HG03060 (cell line): ENCODE results near the gene ERGIC3.

ENCODE experiments used
- ATAC-seq: cut with Tn5 transposase; IDR thresholded peaks from one replicate; pipeline ENCODE4 v1.9.1; 2021; ENCODE audit warnings: low read depth, moderate number of reproducible peaks; ENCODE audit not compliant: unreplicated experiment

The ERGIC3 gene

DNA sequence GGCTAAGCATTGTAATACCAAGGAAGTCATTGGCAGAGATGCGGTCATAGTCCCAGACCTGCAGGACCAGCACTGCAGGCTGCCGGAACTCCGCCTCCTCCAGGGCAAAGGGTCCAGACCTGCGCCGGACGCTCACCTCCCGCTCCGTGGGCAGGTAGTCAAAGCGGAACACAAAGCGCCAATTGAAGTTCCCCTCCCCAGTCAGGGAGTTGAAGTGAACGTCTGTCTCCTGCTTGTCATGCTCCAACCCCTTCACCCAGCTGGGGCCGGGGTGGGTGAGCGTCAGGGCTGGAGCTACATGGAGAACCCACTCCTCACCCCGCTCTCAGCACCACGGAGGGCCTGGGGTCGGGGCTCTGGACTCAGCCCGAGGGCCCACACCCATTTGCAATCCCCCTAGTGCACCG is 18.2 kb downstream of the ERGIC3 start:
- ATAC-seq, result no peak

DNA sequence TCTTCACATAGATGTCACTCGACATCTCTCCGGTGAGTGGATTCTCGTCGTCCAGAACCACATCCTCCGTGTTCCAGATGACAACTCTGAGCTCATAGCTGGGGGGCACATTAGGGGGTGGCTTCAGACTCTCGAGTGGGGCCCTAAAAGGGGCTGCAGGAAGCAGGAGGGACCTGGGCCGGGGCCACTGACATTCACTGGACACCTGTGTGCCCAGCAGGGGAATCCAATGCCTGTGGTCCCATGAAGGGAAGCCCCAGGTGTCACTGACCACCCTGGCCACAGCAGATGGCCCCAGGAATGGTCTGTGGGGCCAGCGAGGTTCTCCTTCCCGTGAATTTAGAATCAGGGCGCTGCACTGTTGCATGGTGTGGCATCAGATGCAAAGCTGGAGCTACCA is 18.7 kb downstream of the ERGIC3 start:
- ATAC-seq, result no peak

DNA sequence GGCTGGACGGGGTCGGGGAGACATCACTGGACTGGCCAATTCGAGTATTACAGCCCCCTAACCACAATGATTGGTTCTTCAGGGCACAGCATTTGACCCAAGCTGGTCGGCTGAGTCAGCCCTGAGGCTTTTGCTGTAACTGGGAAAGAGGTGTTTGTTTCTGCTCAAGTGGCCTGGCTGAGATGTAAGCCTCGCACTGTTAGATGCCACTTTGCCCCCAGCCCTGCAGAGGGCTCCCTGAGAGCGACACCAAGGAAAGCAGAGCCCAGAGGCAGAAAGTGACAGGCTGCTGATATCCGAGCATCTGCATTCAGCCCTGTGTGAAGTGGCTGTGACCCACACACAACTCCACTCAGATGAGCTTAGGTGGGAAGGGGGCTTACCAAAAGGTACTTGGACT is 19.4 kb downstream of the ERGIC3 start:
- ATAC-seq, result no peak

DNA sequence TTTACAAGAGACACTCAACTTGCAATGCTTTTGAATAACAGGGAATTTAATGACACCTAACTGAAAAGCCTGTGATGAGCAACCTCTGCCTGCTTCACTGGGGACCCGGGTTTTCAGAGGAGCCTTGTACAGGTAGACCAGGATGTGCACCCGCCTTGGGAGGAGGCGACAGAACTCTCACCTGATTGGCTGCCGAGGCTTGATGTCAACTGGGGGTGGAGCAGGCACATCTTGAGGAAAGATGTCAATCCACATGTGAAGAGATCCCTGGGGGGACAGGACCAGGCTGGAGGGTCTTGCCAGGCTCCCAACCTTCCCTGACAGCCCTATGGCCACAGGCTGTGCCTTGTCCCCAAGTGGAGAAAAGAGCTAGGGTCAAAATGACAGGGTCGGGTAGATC is 19.8 kb downstream of the ERGIC3 start:
- ATAC-seq, result no peak

DNA sequence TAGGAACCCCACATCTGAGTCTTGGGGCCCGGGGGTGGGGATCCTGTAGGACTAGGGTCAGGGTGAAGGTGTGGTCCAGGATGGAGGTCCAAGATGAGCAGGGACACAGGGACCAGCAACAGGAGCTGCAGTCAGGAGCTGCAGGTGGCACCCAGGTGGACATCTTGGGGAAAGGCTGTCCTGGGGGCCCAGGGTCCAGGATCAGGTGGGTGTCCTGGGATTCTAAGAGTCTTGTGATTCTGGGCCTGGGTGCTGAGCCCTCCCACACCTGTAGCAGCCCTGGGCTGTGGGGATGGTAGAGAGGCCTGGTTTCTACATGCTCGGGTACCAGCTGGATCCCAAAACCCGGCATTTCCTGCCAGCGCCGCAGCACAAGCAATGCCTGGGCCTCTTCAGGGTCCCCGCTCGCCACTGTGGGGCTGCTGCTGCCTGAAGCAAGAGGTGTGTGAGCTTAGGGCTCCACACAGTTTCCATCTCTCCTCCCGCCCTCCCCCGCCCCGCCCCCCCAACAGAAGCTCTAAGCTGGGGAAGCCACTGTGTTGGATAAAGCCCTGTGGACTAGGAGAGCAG is 20.7 kb downstream of the ERGIC3 start:
- no peak for ATAC-seq

DNA sequence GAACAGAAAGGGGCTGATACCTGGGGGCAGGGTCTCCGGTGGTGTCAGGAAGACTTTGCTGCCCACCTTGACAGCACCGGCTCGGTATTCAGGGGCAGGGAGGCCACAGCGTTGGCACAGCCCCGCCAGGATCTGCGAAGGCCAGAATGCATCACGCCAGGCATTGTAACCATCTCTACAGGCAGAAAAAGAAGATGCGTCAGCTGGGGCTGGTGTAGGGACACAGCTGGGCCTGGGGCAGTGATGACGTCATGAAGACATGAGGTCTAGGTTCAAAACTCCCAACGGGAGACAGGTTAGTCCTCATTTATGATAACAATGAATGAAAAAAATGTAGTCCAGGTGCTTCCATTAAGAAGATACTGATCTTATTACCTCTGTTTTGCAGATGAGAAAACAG is 22.0 kb downstream of the ERGIC3 start:
- no peak for ATAC-seq

DNA sequence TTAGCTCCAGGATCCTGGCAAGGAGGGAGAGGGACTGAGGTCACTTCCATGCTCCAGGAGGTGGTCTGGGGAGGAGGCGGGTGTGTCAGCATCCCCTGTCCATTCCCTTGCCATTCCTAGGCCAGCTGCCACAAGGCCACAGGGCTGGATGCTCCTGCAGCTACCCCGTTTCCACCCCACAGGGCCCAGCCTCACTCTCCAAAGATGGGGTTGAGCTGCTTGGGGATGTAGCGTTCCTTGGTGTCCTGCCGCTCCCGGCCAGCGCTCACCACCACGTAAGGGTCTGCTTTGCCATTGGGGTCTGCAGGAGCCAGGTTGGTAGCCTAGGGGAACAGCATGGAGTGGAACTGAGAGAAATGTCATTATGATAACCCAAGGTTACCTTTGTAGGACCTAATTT is 23.0 kb downstream of the ERGIC3 start:
- ATAC-seq, result no peak

DNA sequence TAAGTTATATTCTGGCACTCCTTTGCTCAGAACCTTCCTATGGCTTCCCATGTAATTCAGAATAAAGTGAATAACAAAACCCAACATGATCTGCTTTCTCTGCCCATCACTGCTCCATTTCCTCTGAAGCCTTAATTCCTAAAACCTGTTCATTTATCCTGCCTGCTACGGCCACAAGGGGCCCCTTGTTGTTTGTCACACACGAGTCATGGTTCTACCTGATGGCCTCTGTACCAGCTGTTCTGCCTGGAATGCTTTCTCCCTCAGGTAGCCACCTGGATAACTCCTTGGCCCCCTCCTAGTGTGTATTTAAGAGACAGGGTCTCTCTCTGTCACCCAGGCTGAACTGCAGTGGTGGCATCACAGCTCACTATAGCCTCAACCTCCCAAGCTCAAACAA is 26.8 kb downstream of the ERGIC3 start:
- ATAC-seq, result no peak

DNA sequence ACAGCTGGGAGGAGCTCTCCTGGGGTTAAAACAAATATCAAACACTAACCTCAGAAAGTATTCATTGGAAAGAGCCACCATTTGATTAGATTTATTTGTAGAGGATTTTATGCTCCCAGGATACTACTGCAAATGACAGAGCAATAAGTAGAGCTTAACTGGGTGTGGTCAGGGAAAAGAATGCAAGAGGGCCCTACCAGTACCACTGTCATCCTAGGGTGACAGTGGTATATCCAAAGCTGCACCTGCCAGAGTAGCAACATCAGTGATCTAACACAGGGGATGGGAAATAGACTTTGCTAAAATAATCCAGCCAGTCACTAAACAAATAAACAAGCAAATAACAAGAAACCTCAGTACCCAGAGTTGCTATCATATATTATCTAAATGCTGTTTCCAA is 29.7 kb downstream of the ERGIC3 start:
- ATAC-seq, result no peak

DNA sequence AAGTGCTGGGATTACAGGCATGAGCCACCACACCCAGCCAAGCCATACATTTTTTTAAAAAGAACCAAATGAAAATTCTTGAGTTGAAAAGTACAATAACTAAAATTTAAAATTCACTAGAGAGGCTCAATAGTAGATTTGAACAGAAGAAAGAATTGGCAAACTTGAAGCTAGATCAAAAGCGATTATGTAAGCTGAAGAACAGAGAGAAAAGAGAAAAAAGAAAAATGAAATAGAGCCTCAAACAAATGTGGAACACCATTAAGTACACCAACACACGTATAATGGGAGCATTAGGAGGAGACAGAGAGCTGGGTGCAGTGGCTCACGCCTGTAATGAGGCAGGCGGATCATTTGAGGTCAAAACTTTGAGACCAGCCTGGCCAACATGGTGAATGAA is 31.0 kb downstream of the ERGIC3 start:
- ATAC-seq, result no peak

DNA sequence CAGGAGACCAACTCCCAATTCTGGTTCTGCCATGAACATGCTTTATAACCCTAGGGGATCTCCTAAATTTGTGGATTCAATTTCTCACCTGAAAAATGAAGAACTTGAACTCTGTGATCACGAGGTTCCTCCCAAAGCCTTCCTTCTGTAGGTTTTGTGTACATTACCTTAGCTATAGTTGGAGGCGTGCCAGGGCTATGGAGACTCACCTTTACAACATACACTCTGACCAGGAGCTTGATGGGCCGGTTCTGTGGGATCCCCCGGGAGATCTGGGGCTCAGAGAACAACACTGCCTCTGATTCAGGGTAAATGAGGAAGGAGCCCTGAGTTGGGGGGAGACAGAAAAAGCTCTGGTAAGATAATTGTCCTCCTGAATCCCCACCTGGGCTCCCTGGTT is 34.1 kb downstream of the ERGIC3 start:
- ATAC-seq, result no peak

DNA sequence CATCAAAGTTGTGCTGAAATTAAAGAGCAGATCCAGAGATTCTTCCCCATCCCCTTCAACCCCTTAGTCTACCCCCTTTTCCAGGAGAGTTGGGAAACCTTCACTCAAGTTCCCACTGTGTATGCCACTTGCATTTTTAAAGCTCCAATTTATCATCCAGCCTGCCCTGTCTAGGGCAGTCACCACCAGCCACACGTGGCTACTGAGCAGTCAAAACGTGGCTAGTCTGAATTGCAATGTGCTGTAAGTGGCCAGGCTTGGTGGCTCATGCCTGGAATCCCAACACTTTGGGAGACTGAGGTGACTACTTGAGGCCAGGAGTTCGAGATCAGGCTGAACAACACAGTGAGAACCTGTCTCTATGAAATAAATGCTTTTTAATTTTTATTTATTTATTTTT is 34.9 kb downstream of the ERGIC3 start:
- no peak for ATAC-seq

DNA sequence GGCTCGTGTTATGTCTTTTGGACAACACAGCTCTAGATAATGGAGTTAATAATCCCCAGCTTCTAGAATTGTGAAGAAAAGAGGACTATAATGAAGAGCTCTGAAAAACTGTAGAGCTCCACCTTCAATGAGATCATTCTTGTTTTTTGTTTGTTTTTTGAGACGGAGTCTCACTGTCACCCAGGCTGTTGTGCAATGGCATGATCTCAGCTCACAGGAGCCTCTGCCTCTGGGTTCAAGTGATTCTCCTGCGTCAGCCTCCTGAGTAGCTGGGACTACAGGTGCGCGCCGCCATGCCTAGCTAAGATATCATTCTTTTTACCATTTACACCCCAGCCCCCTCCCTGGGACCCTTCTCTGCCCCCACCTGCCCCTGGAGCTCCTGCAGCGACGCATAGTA is 36.6 kb downstream of the ERGIC3 start:
- ATAC-seq, result no peak

DNA sequence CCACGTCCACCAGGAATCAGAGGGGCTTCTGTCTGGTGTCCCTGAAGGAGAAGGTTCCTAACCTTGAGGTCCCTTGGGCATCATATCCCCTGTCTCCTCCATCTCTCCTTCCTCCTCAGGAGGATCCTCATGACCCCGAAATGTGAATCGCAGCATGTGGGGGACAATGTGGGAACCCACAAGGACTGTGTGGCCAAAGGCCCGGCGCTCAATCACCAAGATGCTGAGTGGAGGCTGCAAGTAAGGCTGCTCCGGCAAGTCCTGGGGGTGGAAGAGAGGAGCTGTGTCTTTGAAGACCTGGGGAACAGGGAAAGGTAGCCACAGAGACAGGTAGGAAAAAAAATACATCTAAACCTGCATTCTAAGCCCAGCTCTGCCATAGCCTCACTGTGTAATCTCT is 37.3 kb downstream of the ERGIC3 start:
- no peak for ATAC-seq

DNA sequence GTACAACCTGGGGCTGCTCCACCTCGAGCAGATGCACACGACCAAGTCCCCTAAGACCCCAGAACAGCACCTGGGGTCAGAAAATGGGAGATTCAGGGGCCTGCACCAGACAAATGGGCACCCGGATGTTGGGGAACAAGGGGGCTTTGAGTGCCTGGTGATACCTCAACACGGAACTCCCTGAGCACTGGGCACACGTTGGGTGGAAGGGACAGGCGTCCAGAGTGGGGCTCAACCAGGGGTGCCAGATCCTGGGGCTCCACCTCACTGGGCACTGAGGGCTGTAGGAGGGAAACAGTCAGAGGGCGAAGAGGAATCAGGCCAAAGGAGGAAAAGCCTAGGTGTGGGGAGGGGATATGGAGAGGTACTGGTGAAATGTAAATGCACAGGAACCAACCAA is 40.3 kb downstream of the ERGIC3 start:
- no peak for ATAC-seq

DNA sequence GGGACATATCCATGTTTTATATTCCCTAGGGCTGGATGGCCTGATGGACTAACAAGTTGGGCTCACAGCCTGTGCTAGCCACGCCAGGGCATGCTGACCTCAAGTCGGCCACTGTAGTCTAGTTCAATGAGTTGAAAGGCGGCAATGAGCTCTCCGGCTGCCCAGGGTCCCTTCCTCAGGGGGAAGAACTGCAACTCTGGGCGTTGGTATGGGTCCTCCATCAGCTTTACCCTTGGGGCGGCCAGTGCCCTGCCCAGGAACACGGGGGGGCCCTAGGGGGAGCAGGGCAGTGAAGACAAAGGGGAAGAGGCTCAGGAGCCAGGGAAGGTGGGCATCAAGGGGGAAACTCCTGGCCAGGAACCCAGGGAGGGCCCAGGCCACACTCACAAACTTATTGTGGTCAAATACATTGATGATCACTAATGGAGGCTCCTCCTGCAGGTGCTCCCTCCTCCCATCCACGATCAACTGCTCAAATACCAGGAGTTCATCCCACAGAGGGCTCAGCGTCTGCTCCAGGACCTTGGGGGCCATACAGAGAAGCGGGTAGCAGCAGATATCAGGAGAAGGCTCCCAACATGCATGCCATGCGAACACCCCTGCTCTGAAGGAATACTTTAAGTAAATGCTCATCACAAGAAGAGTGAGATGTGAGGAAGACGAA is 41.0 kb downstream of the ERGIC3 start:
- ATAC-seq, result no peak

DNA sequence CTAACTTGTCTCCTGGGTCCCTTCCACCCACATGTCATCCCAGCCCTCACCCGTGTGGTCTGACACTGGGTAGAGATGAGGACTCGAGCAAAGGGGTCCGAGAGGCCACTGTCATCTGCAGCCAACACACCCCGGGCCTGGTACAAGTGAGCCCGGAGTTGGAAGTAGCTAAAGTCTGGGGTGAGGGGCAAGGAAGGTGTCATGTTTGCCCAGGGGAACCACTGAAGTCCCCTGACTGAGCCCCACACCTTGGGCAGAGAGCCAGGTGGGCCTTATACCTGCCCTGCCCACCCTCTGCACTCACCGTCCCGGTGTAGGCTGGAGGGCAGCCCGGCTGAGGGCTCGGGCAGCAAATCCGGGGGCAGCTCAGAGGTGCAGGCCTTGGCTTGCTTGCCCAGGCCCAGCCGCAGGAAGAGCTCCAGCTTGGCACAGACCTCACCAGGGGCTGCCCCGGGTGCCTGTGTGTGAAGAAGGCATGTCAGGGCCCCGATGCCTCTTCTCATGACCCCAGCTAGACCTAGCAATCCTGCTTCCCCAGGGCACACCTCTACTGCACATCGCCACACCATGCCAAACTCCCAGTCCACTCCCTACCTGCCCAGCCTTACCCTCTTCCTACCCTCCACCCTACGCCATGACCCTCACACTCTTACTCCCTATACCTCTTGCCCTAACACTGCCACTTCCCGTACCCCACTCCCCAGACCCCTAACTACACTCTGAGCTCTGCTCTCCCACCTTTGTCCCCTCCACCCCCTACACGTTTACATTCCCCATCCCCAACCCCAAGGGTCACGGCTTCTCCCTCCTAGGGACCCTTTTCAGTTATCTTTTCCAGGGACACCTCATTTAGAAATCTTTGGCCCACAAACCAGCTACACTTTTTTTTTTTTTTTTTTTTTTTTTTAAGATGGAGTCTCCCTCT is 42.0 kb downstream of the ERGIC3 start:
- no peak for ATAC-seq

DNA sequence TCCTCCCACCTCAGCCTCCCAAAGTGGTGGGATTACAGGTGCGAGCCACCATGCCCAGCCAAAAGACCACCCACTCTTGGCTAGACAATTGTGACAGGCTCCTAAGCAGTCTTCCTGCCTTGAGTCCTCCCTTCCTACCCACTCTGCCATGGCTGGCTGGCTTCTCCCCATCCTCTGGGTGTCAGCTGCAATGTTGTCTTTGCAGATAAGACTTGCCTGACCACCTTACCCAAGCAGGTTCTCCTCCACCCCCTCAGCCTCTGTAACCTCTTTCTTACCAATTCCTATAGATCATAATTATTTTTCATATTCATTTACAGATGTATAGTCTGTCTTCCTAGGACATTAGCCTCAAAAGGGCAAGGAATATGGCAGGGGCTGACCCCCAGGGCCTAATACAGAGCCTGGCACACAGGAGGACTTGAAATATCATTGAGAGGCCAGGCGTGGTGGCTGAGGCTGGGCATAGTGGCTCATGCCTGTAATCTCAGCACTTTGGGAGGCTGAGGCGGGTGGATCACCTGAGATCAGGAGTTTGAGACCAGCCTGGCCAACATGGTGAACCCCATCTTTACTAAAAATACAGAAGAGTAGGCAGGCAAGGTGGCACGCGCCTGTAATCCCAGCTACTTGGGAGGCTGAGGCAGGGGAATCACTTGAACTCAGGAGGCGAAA is 45.0 kb downstream of the ERGIC3 start:
- ATAC-seq, result no peak

DNA sequence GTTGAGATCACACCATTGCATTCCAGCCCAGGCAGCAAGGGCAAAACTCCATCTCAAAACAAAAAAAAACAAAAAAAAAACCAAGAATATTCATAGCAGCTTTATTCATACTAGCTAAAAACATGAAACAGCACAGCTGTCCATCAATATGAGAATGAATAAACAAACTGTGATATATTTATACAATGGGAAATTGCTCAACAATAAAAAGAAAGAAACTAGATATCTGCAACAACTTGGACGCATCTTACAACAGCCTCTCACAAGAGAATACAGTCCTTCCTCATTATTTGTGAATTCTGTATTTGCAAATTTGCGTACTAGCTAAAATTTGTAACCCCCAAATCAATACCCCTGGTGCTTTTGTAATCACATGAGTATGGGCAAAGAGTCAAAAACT is 45.6 kb downstream of the ERGIC3 start:
- ATAC-seq, result no peak

DNA sequence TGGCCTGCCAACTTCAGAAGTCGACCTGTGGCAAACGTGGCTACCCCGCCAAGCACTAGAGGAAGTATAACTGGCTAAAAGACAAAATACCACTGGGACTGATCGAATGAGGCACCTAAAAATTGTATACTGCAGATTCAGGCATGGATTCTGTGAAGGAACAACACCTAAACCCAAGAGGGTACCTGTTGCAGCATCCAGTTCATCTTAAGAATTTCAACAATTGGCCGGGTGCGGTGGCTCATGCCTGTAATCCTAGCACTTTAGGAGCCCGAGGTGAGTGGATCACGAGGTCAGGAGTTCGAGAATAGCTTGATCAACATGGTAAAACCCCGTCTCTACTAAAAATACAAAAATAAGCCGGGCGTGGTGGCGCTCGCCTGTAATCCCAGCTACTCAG is 46.5 kb downstream of the ERGIC3 start:
- no peak for ATAC-seq

DNA sequence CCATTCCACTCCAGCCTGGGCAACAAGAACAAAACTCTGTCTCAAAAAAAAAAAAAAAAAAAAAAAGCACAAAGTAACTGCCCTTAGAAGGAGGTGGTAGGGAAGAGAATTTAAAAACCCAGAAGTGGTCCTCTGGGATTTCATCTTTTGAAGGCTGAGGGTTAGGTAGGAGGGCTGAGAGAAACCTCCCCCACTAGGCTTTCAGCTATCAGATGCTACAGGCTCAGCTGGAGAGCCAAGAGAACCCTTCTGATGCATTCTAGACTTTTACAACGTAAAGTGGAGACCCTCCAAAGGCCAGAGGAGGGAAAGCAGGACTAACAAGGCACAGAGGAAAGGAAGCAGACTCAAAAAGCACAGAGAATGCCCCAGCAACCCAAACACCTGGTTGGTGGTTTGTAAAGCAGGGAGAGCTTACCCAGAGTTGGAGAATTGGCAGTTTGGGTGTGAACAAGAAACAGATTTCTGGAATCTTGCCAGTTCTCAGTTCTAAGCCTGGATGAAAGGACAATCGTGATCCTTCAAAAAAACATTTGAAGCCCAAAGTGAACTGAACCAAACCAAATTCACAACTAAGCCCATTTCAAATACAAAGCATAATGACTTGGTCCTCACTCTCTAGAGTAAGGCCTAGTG is 50.6 kb downstream of the ERGIC3 start:
- ATAC-seq, result no peak
